Upper lobe of left lung (tissue), 6 donors: ENCODE results near the gene LRRC14B. TPM values are rescaled to one million over a fixed set of nuclear protein-coding genes. Genes with fewer than 3 reads are reported as not detected.
"Not testable (repeated sequence)": the region's sequence is repeated elsewhere in the genome, so short reads cannot be mapped to it uniquely, and the experiment has no call there.

Experiments used
- ATAC-seq, 2 donors: fragments of 200-7000 bp; cut with Tn5 transposase; one replicate each; pipeline ENCODE4 v1.9.1; 2022; ENCODE audit warnings: mild to moderate bottlenecking in 2 of 2, moderate library complexity in 2 of 2; ENCODE audit not compliant: low FRiP score in 2 of 2
- DNase-seq, 2 donors: peaks; one replicate each; pipeline ENCODE4 v3.0.0-alpha.2; 2019 to 2020
- H3K27ac ChIP-seq, 4 donors: fragments of 200-600 bp; sonication (generic); one replicate each; pipeline ENCODE4 v1.5.1; 2016 to 2019
- H3K27me3 ChIP-seq, 4 donors: fragments of 200-600 bp; sonication (generic); one replicate each; pipeline ENCODE4 v1.5.1; 2017 to 2019
- H3K36me3 ChIP-seq, 4 donors: fragments of 200-600 bp; sonication (generic); one replicate each; pipeline ENCODE4 v1.5.1; 2016 to 2019
- H3K4me1 ChIP-seq, 4 donors: fragments of 200-600 bp; sonication (generic); one replicate each; pipeline ENCODE4 v1.5.1; 2018 to 2019
- H3K4me3 ChIP-seq, 4 donors: fragments of 200-600 bp; sonication (generic); one replicate each; pipeline ENCODE4 v1.5.1; 2017 to 2019; ENCODE audit warnings: mild to moderate bottlenecking in 2 of 4, moderate library complexity in 1 of 4
- H3K9me3 ChIP-seq, 4 donors: fragments of 200-600 bp; sonication (generic); one replicate each; pipeline ENCODE4 v1.5.1; 2018 to 2019
- EP300 ChIP-seq, 4 donors: sonication (generic); formaldehyde crosslinking; IDR thresholded peaks; one replicate each; pipeline ENCODE4 v1.5.1; 2017; ENCODE audit warnings: antibody characterized with exemption in 4 of 4, control low read depth in 2 of 4
- POLR2A ChIP-seq, 4 donors: fragments of 450-650 bp; IDR thresholded peaks; one replicate each; pipeline ENCODE4 v1.5.1; 2016 to 2017; ENCODE audit warnings: antibody characterized with exemption in 4 of 4, mild to moderate bottlenecking in 2 of 4
- POLR2AphosphoS5 ChIP-seq, 2 donors: sonication (generic); formaldehyde crosslinking; IDR thresholded peaks; one replicate each; pipeline ENCODE4 v1.5.1; 2017; ENCODE audit warnings: antibody characterized with exemption in 2 of 2
- WGBS, 2 donors: methylation state at CpG; one replicate each; pipeline ENCODE4 v1.1.5; 2017 to 2018; 5-methylcytosine and 5-hydroxymethylcytosine counted together
- total RNA-seq, 6 donors: library from RNA; depleted of rRNA in 4 of 6; stranded (reverse); fragments of >200 nt in 4 of 6; gene quantifications; one replicate each; pipeline versions ENCODE4 v1.1.0 to v1.2.1, GENCODE V29; 2016 to 2021
- TF ChIP-seq, protein P1 (sequence below), 6 experiments: fragments of 450-650 bp in 4 of 6; fragments of 200-600 bp in 2 of 6; sonication (generic) in 2 of 6; IDR thresholded peaks; one replicate each; pipeline ENCODE4 v1.5.1; 2016 to 2019; ENCODE audit warnings: antibody characterized with exemption in 6 of 6
- donor health status: DM: no; HTN: no; CAD: no; lungs with moderate emphysema.
- donor health status: DM: no; HTN: yes; CAD: no; lungs with severe emphysema.

The LRRC14B gene
- total RNA-seq, 6 donors from 2014 or later: not detected

DNA sequence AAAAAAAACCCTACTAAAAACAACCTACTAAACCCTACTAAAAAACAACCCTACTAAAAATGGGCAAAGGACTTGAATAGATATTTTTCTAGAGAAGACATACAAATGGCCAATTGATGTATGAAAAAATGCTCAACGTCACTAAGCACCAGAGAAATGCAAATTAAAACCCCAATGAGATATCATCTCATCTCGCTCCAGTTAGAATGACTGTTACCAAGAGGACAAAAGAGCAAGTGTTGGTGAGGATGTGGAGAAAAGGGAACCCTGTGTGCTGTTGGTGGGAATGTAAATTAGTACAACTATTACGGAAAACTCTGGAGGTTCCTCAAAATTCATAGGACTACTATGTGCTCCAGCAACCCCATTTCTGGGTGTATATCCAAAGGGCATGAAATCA lies 37.6 kb downstream of the LRRC14B start:
- Histone ChIP-seq H3K4me3 (no peak overlapping the region), H3K27me3 (no peaks in the 10 kb centered on the region), H3K27ac (no peak overlapping the region), H3K36me3 (peaks cover 46 to 98% (median 81%) of the 10 kb centered on the region in 4 donors), H3K4me1 (no peaks in the 10 kb centered on the region), H3K9me3 (no peaks in the 10 kb centered on the region)
- no peak for ATAC-seq
- no peak for DNase-seq
- 92 to 99% methylated on average over 3 of the region's 3 CpGs for WGBS, 2 donors
- TF ChIP-seq POLR2A (IDR thresholded peaks at IDR 0.05) (no peak), EP300 (IDR thresholded peaks at IDR 0.05) (no peak), POLR2AphosphoS5 (IDR thresholded peaks at IDR 0.05) (no peak)
- TF ChIP-seq, protein P1, sequence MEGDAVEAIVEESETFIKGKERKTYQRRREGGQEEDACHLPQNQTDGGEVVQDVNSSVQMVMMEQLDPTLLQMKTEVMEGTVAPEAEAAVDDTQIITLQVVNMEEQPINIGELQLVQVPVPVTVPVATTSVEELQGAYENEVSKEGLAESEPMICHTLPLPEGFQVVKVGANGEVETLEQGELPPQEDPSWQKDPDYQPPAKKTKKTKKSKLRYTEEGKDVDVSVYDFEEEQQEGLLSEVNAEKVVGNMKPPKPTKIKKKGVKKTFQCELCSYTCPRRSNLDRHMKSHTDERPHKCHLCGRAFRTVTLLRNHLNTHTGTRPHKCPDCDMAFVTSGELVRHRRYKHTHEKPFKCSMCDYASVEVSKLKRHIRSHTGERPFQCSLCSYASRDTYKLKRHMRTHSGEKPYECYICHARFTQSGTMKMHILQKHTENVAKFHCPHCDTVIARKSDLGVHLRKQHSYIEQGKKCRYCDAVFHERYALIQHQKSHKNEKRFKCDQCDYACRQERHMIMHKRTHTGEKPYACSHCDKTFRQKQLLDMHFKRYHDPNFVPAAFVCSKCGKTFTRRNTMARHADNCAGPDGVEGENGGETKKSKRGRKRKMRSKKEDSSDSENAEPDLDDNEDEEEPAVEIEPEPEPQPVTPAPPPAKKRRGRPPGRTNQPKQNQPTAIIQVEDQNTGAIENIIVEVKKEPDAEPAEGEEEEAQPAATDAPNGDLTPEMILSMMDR (IDR thresholded peaks at IDR 0.05): no peak

DNA sequence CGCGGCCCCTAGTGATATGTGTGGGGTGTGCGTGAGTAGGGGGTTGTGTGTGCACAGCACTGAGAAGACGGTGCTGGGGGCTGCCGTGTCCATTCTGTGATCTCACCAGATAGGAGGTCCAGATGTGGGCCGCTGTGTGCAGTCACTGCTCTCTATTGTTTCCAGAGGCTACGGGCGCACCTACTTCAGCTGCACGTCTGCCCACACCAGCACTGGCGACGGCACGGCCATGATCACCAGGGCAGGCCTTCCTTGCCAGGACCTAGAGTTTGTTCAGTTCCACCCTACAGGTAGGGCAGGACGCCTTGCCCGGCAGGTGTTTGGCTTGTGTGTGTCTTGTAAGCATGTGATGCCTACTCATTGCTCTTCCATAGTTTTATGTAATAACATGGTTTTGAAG lies 39.4 kb downstream of the LRRC14B start:
- WGBS, 2 donors: 93 to 98% methylated on average over 9 to 14 of the region's 14 CpGs
- Histone ChIP-seq H3K4me1 (no peaks in the 10 kb centered on the region), H3K36me3 (peaks cover 51 to 98% (median 78%) of the 10 kb centered on the region in 4 donors), H3K4me3 (no peak overlapping the region), H3K27me3 (no peaks in the 10 kb centered on the region), H3K9me3 (no peaks in the 10 kb centered on the region), H3K27ac (no peak overlapping the region)
- ATAC-seq (no peak), DNase-seq (no peak)
- no peak for TF ChIP-seq POLR2AphosphoS5 (IDR thresholded peaks at IDR 0.05)
- no peak for TF ChIP-seq EP300 (IDR thresholded peaks at IDR 0.05)
- no peak for TF ChIP-seq POLR2A (IDR thresholded peaks at IDR 0.05)
- TF ChIP-seq, protein P1 (IDR thresholded peaks at IDR 0.05): no peak

- TF ChIP-seq POLR2AphosphoS5 (IDR thresholded peaks at IDR 0.05): no peak
- no peak for TF ChIP-seq EP300 (IDR thresholded peaks at IDR 0.05)
- TF ChIP-seq POLR2A (IDR thresholded peaks at IDR 0.05): no peak
- TF ChIP-seq, protein P1 (IDR thresholded peaks at IDR 0.05): no peak
- Histone ChIP-seq H3K27ac (no peak overlapping the region), H3K4me3 (no peak overlapping the region), H3K4me1 (no peaks in the 10 kb centered on the region), H3K9me3 (no peaks in the 10 kb centered on the region), H3K27me3 (no peaks in the 10 kb centered on the region), H3K36me3 (peaks cover 50 to 97% (median 73%) of the 10 kb centered on the region in 4 donors)
- no peak for ATAC-seq
- 93% methylated on average over 13 of the region's 13 CpGs for WGBS, 2 donors
- no peak for DNase-seq
Observed at GRCh38 chr5:231661-232060, 40.4 kb downstream of the LRRC14B start.

DNA sequence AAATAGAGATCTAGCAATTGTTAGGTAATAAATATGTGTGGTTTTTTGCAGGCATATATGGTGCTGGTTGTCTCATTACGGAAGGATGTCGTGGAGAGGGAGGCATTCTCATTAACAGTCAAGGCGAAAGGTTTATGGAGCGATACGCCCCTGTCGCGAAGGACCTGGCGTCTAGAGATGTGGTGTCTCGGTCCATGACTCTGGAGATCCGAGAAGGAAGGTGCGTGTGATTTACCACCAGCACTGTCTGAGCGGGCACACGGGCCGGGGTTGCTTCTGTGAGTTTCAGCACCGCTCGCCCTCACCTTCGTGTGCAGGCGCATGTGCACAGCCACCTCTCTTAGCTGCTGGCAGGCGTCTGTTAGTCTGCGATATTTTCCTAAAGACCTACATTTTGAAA lies 42.1 kb downstream of the LRRC14B start:
- not testable (repeated sequence) for H3K4me3 ChIP-seq, H3K27me3 ChIP-seq, H3K4me1 ChIP-seq, ATAC-seq, DNase-seq, H3K9me3 ChIP-seq, H3K27ac ChIP-seq
- peaks cover 38 to 92% (median 64%) of the 10 kb centered on the region in 4 donors for H3K36me3 ChIP-seq
- 96% methylated on average over 20 of the region's 20 CpGs for WGBS, 2 donors

GRCh38 chr5:234450-234849 lies 43.2 kb downstream of the LRRC14B start:
- 96 to 98% methylated on average over 8 of the region's 8 CpGs for WGBS, 2 donors
- ATAC-seq: no peak
- H3K36me3 ChIP-seq: peaks cover 29 to 91% (median 61%) of the 10 kb centered on the region in 4 donors

DNA sequence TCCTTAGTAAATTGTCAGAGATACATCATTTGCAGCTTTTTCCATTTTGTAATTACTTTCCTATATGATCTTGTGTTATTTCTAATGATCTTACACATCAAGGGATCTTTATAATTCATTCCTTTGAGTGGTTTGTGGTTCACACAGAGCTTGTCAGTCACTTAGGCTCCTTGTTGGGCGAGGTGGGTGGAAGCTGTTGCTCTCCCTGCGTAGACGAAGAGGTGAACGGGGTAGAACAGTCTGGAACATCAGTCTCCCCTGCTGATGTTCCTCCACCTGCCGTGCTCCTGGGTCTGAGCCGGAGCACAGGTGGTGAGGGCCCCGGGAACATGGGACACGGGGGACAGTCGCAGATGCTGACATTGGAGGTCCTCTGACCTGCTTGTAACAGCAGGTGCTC lies 44.2 kb downstream of the LRRC14B start:
- not testable (repeated sequence) for ATAC-seq

More at GRCh38 chr5:234450-234849, 43.2 kb downstream of the LRRC14B start:
- no peaks in the 10 kb centered on the region for H3K4me1 ChIP-seq
- TF ChIP-seq EP300 (IDR thresholded peaks at IDR 0.05) (no peak), POLR2A (IDR thresholded peaks at IDR 0.05) (no peak), POLR2AphosphoS5 (IDR thresholded peaks at IDR 0.05) (no peak)
- TF ChIP-seq, protein P1 (IDR thresholded peaks at IDR 0.05): no peak
- no peak overlapping the region for H3K4me3 ChIP-seq
- no peak overlapping the region for H3K27ac ChIP-seq
- DNase-seq: no peak
- no peaks in the 10 kb centered on the region for H3K27me3 ChIP-seq
- no peaks in the 10 kb centered on the region for H3K9me3 ChIP-seq

DNA sequence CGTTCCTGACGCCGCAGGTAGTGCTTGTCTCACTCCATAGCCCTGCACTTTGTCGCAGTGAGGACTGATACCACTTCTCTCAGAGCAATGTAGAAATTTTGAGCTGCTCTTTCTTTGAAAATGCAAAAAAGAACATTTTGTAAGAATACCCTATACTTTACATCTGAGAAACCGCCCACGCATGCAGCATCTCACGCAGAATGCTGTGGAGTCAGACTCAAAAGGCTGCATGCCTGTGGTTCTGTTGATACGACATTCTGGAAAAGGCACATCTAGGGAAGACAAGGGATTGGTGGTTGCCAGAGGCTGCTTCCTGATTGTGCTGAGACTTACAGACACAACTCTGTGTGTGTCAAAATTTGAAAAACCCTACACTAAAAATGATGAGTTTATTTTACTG lies 46.6 kb downstream of the LRRC14B start:
- H3K27ac ChIP-seq, DNase-seq, H3K27me3 ChIP-seq, H3K4me3 ChIP-seq, H3K4me1 ChIP-seq, H3K9me3 ChIP-seq, ATAC-seq: not testable (repeated sequence)
- 96 to 98% methylated on average over 8 of the region's 8 CpGs for WGBS, 2 donors
- H3K36me3 ChIP-seq: peaks cover 38 to 92% (median 69%) of the 10 kb centered on the region in 4 donors

More for the DNA sequence above, 44.2 kb downstream of the LRRC14B start:
- H3K36me3 ChIP-seq: peaks cover 30 to 91% (median 61%) of the 10 kb centered on the region in 4 donors
- H3K4me1 ChIP-seq, H3K27me3 ChIP-seq, H3K27ac ChIP-seq, DNase-seq, H3K4me3 ChIP-seq, H3K9me3 ChIP-seq: not testable (repeated sequence)
- 96 to 98% methylated on average over 7 to 9 of the region's 9 CpGs for WGBS, 2 donors

DNA sequence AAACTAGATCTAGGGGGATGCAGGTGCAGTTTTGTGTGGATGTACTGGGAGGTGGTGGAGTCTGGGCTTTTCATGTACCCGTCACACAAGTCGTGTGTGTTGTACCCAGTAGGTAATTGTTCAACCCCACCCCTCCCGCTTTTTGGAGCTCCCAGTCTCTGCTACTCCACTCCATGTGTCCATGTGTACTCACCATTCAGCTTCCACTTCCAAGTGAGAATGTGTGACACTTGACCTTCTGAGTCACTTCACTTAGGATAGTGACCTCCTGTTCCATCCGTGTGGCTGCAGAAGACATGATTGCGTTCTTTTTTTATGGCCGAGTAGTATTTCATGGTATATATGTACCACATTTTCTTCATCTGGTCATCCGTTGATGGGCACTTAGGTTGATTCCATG lies 49.3 kb downstream of the LRRC14B start:
- ATAC-seq, H3K4me1 ChIP-seq, H3K27ac ChIP-seq, H3K4me3 ChIP-seq, DNase-seq, H3K27me3 ChIP-seq, H3K9me3 ChIP-seq: not testable (repeated sequence)
- 97 to 99% methylated on average over 7 of the region's 7 CpGs for WGBS, 2 donors
- peaks cover 19 to 83% (median 54%) of the 10 kb centered on the region in 4 donors for H3K36me3 ChIP-seq
